Erythroblast (primary cell): ENCODE results near the gene ST6GAL2.

Experiments used
- GATA1 ChIP-seq: IDR thresholded peaks from 2 replicates; pipeline ENCODE4 v1.6.1; 2011; ENCODE audit warnings: low read depth, mild to moderate bottlenecking, control low read depth, low read length, moderate library complexity
- POLR2A ChIP-seq: IDR thresholded peaks from 2 replicates; pipeline ENCODE4 v1.6.1; 2011; ENCODE audit warnings: mild to moderate bottlenecking, low read length

- TF ChIP-seq POLR2A = no peak
- TF ChIP-seq GATA1 = no peak
Measured at GRCh38 chr2:106800976-106801655, 84.9 kb downstream of the ST6GAL2 start.
